NCI-H748 (cell line): ENCODE data around the gene PHF19.
A peak's percentile ranks its signal among the peaks of the same experiment; 100 is the strongest.

Source experiments
- DNase-seq: peaks from one replicate; lab custom pipeline; 2025; ENCODE audit not compliant: unreplicated experiment; lab: John Stamatoyannopoulos, UW

Gene PHF19

DNA sequence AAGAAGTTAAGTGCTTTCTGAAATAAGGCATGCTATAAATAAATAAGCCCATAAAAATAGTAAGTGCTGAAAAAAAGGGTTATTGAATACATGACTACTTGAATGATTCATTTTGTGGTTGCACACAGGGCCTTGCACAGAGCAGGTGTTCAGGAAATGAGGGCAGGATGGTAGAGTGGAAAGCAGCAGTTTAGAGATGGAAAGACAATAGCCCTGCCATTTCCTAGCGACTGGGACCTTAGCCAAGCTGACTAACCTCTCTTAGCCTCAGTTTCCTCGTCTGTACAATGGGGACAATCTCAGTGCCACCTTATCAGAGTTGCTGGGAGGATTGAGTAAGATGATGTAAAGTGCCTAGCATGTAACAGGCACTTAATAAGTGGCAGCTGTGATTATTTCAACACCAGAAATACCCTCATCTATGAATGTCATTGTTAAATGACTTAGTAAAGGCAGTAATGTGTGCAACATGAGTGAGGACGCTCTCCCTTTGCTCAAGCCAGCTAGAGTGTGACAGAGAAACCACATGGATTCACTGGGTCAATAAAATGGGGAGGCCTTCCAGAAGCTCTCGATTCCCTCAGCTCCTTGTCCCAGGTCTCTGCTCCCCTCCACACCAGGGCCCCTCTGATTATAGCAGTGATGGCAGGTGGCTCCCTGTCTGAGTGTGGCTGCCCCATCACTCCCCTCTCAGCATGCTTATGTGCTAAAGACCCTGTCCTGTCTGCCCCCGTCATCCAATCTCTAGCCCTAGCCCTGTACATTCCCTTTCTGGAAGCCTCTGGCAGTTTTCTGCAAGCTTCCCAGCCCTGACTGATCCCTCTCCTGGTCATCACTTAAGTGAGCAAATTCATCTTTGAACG lies 16.0 kb upstream of the PHF19 start:
- peak; percentile 19 for DNase-seq

DNA sequence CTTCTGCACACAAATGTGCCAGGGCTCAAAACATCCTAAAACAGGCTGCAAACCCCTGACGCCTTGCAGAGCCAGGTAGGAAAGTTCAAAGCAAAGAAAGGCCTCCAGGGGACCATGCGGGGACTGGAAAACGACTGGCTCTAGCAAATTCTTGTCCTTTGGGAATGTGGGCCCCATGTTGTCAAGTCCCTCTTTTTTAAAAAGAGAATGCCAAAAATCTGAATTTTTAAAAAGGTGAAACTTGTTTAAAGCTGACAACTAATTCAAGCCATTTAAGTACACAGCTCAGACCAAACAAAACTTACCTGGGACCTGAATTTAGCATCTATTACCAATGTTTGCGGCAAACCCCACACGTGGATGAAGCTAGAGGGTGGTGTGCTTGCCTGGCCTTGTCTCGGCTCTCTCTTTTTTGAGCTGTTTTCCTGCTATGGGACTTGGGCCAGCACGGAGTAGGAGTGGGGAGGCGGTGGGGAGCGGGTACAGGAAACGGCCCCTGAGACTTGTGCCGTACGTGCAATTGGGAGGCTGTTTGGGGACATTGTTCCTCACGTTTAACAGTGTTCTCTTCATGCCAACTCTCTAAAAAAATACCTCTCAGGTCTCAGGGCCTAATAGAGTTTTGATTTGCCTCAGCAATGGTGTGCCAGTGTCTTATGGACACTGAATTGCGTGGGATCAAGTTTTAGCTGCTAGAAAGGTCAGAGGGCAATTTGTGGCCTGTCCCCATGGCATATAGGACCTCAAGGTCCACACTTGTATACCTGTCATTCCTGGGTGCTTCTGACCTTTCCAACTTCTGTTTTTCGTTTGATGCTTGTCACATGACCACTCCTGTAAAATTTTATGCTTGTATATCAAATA lies 15.1 kb upstream of the PHF19 start:
- no peak for DNase-seq

DNA sequence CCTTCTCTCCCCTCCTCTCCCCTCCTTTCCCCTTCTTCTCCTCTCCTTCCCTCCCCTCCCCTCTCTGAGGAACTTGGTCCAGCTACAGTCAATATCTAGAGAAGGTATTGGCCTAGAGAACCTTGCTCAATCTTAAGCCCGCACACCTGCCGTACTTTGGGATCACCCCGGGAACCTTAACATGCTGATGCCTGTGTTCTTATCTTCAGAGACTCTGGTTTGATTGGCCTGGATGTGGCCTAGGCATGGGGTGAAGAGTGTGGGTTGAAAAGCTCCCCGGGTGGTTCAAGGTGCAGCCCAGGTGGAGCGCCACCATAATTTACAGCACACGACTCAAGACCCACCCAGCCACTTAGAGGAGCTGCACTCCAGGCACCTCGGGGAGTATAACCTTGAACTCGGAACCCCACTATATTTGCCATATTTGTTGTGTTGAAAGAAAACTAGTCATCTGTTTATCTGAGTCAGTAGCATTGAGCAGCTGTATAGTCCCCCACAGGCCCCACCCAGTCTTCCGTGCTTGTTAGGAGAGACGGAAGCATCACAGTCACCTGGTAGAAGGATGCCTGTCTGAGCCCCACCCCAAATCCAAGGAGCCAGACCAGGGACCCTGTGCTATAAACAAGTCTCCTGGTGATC lies 14.4 kb upstream of the PHF19 start:
- DNase-seq: no peak

DNA sequence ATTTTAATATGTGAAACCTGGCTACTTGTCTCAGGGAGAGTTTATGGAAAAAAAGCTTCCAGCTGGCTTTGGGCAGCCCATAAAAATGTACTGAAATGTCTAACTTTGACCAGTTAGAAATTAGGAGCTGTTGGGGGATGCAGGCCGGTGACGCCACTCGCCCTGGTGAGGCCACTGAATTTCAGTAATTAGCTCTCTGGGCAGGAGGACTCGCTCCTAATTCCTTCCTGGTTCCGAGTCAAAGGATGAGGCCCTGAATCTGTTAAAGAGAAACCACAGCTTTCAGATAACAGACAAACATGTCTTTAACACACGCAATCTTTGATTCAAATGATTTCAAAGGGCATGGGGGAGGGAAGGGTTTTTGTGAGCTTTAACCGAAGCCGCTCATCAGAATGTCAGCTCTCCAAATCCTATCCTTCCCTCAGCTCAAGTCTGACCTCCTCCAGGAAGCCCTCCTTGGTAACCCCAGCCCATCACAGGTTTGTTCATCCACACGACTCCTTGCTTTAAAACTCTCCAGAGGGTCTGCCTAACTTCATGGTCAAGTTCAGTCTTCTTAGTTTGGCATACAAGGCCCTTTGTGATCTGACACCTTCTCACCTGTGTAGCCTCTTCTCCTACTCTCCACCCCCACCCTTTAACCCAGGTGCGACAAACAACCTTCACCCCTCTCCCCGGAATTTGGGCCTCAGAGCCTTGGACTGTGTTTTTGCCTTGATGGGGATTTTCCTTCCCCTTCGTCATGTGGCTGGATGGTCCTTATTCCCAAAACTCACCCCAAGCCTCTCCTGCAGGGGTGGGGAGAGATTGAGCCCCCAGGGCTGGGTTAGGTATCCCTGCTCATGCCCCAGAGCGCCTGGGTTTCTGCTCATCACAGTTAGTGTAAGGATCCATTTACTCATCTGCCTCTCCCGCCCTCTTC lies 13.6 kb upstream of the PHF19 start:
- no peak for DNase-seq

DNA sequence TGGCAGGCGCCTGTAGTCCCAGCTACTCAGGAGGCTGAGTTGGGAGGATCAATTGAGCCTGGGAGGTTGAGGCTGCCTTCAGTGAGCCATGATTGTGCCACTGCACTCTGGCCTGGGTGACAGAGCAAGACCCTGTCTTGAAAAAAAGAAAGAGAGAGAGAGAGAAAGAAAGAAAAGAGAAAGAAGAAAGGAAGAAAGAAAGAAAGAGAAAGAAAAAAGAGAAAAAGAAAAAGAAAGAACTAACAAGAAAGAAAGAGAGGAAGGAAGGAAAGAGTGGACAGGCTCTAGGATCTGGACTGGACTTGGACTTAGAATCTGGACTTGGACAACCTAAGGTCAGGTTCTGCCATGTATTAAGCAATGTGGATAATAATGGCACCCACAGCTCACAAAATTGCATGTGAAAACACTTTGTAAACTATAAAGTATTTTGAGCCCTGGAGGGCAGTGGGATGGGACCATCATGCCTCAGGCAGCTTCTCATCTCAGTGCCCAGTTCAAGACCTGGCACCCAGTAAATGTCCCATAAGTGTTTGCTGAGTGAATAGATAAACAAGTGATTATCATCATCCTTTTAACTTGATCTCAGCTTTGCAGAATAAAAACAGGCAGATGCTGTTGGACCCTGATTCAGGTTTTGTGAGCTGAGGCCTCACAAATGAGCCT lies 12.8 kb upstream of the PHF19 start:
- DNase-seq: peak; percentile 40

DNA sequence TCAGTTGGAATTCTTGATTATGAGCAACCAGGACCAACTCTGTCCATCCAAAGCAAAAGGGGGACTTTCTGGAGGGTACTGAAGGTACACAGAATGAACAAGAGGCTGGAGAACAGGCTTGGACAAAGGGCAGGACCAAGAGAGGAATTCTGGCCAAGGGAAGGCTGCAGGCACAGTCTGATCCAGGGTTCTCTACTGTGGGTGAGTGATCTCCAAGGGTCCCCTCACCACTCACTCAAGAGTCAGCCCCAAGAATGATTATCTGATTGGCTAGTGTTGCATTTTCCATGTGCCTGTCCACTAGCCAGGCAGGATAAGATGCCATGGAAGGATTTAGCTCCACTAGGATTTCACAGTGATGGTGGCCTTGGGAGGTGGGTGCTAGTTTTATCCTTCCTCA lies 11.6 kb upstream of the PHF19 start:
- DNase-seq: no peak

DNA sequence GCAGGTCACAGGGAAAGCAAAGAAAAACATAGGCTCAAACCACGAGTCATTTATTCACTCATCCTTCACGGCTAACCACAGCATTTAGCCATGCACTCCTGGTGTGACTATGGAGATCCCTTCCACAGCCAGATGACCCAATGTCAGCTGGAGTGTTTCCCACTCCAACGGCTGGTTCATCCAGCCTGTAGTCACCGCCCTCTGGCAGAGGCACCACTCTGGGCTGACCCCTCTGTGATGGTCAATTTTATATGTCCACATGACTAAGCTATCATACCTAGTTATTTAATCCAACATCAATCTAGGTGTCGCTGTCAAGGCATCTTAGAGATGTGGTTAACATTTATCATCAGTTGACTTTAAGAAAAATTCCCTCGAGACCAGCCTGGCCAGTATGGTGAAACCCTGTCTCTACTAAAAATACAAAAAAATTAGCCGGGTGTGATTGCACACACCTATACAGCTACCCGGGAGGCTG lies 9.5 kb upstream of the PHF19 start:
- DNase-seq: no peak

DNA sequence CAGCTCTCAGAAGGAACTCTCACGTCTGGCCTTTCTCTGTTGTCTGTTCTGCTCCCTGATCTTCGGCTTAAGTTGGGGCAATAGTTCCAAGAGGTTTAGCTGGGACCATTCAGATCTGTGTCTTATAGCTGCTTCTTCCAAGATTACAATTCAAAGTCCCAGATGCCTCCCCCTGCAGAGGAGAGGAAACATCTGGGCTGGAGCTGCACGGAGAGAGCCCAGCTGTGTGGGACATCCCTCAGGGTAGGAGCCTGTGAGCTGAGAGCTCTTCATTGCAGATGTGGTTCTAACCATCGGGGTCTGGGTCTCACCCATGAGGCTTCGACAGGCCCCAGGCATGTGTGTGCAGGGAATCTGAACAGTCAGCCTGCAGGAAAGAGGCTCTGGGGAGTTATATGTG lies 9.0 kb upstream of the PHF19 start:
- no peak for DNase-seq

DNA sequence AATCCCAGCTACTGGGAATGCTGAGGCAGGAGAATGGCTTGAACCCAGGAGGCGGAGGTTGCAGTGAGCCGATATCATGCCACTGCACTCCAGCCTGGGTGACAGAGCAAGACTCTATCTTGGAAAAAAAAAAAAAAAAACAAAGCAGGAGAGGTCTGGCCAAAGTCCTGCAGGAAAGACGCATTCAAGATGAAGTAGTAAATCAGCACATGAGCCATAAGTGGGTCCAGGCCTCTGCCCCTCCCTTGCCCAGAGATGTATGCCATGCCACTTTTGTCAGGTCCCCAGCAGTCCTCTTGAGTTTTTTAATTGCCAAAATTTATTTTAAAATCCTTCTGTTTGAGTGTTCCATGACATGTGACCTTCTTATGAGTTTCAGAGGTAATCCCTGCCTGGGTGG lies 8.5 kb upstream of the PHF19 start:
- DNase-seq: no peak

DNA sequence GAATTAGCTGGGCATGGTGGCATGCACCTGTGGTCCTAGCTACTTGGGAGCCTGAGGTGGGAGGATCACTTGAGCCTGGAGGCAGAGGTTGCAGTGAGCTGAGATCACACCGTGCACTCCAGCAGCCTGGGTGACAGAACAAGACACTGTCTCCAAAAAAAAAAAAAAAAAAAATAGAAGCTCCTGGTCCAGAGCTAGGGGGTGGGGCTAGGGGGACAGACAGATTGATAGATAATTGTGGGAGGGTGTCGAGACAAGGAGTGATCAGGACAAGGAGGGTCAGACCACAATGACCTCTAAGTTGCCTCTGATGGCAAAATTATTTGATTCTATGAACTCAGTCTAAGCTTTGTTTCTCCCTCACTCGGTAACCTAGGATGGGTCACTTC lies 6.6 kb upstream of the PHF19 start:
- DNase-seq: no peak

DNA sequence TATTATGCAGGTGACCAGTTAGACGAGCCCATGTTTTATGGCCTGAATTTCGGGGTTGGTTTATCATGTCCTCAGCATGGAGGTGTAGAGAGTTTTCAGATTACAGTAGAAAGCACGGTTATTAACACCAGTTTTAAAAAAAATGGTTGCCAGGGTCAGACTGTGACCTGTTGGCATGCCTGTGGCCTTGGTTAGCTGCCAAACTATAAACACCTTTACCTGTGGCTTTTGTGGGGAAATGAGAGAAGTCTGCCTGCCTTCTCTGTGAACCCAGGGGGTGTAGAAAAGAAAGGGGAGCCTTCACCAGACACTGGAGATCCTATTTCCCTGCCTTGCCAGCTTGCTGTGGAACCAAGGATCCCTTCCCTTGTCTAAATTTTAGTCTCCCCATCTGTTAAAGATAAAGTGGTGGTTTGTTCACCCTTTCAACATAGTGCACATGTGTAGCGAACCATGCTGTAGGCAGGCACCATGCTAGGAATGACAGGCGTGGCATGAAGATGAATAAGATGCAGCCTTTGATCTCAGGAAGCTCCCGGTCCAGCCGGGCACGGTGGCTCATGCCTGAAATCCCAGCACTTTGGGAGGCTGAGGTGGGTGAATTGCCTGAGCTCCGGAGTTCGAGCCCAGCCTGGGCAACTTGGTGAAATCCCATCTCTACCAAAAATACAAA lies 6.1 kb upstream of the PHF19 start:
- no peak for DNase-seq

DNA sequence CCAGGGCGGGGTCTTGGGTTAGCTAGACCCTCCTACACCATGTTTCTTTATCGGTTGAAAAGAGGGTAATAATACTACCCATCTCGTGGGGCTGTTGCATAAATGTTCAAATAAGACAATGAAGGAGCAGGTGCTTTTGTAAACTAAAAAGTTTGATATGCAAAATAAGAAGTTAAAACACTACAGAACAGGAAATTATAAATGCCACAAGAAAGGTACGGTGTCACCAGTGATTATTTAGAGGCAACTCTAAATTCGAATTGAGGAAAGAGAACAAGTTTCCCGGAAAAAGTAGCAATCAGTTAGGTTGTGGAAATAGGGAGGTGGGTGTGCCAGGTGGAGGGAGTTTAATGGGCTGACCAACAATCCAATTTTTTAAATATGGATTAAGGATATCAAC lies 2.5 kb upstream of the PHF19 start:
- no peak for DNase-seq

DNA sequence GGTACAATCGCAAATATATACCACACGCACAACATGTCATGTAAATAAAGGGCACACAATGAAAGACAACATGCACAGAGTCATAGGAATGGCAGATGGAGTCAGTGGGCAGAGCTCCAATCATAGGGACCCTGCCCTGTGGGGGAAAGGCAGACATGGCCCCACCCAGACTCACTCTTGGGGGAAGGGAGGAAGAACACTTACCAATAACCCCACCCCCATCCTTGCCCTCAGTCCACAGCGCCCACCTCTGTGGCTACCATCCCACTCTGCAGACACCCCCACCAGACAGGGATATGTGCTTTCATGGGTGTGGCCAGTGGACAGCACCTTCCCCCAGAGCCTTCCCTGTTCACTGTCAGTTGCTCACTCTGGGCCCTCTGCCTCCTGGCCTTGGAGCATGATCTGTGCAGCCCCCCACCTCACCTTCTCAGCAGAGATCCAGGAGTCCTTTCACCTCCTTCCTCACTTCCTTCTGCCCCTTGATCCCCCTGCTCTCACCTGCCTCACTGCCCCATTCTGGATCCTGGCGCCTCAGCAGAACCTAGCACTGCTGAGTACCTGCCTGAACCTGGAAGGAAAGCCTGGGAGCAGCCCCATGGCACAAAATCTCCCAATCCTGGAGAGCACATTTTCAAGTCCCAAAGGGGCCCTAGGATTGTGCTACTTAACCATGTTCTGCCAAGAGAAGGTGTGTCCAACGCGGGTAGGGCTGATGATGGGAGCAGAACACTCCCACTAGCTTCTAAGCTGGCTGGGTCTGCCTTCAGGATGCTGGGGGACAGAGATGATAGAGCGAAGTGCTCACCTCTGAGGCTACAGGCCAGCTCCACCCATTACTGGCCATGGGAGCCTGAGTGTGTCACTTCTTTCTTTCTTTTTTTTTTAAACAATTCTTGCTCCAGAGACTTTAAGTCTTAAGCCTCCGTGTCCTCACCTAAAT lies 1.5 kb upstream of the PHF19 start:
- peak; percentile 80 for DNase-seq

DNA sequence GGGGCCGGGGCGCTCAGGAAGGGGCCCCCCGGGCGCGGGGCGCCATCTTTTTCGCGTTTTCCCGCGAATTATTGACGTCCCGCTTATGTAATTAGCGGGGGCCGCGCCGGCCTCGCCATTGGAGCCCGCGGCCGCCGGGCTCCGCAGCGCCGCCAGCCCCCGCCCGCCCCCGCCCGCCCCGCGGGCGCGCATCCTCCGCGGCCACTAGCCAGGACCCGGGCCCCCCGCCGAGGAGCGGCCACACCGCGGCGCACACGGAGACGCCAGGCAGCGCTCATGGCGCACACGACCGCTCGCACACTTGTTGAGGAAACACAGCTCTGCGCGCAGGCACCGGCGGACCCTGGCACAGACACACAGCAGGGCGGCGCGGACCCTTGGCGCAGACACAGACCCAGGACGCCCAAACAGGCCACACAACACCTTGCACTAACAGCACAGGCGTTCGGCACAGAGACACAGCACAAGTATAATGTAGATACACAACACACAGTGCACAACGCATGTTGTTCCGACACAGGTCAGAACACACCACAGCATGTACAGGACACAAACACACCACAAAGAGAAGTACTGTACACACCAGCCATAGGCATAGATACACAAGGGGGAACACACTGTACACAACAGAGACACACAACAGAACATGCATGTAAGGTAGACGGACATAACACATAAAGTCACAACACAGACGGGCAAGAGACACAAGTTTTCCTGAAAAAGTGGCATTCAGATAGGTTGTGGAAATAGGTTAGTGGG lies 467 bp upstream of the PHF19 start:
- peak; percentile 95 for DNase-seq

DNA sequence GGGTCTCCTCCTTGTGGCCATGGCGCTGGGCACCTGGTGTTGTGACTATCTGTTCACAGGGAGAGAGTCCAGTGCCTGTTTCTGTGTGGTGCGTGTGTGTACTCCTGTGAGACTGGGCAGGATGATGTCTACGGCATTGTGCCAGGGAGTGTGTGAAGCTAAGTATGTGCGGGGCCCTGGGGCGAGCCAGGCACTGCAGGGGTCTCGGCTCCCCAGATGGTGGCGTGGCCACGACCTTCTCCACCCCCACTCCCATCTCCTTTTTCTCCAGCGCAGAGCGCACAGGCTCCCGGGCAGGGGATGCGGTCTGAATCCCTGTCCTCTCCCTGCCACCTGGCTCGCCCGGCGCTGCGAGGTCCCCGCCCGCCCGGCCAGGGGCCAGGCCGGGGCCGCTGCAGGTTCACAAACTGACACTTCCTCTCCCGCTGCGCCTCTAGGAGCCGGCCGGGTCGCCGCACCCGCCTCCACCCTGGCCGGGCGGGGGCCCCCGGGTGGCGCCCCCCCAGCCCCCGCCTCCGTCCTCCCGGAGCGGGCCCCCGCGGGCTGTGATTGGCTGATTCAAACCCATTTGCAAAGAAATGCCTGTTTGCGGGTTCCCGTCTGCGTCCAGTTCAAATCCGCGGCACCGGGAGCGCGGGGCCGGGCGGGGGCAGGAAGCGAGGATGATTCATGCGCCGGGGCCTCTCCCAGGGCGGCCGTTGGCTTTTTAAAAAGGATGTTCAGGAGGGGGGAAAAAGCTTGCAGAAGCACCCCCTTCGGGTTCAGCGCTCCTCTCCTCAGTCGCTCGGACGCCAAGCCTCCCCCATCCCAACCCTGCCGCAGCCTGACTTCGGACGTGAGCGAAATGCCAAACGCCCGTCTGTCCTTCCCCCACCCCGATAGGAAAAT lies 790 bp downstream of the PHF19 start:
- DNase-seq: peak; percentile 91

DNA sequence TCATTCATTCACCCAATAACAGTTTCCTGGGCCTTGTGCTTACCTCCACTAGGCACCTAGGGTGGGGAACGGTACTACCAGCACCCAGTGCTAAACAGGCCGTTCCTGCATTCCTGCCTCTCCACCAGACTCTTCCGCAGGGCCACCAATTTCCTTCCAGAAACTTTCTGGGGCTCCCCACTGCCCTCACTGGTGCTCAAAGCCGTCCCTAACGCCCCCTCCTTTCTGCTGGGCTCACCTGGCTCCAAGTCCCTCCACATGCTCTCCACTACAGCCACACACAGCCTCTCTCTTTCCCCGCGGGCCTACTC lies 1.4 kb downstream of the PHF19 start:
- DNase-seq: no peak

DNA sequence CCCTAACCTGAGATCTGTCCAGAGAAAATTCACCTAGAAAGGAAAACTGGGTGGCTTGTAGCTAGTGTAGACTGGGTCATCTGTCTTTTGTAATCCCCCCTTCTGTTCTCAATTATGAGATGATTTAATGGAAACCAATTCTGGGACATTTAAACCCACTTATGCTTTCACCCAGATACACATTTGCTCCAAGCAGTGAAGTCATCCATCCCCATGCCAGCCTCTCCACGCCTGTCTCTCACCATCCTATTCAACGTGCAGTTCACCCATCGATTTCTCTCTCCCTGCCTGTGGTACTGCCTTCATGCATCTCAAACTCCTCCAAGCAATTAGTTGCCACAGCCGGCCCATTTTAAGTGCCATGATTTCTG lies 1.8 kb downstream of the PHF19 start:
- no peak for DNase-seq
